Measurements from ENCODE around the gene ERVV-1.

Gene ERVV-1

DNA sequence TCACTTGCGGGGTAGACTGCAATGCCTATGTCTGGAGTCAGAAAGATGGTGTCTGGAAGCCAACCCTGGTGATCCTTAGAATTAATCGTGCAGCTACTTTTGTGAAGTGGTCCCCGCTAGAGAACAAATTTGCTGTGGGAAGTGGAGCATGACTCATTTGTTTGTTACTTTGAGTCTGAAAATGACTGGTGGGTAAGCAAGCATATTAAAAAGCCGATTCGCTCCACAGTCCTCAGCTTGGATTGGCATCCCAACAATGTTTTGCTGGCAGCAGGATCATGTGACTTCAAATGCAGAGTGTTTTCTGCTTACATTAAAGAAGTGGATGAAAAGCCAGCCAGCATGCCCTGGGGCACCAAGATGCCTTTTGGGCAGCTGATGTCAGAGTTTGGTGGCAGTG is 9.5 kb upstream of the ERVV-1 start:
- Histone ChIP-seq H3K27ac (replicated peaks) (no peak overlapping the region), H3K27me3 (ENCODE audit: insufficient read depth, poor library complexity, severe bottlenecking) (no peaks in the 10 kb centered on the region), H3K4me3 (replicated peaks; ENCODE audit: insufficient read depth, low read length) (no peak overlapping the region)
- DNase-seq (ENCODE audit: low read depth in 1 of 2, low spot score in 1 of 2), result no peak
- TF ChIP-seq, protein P1, sequence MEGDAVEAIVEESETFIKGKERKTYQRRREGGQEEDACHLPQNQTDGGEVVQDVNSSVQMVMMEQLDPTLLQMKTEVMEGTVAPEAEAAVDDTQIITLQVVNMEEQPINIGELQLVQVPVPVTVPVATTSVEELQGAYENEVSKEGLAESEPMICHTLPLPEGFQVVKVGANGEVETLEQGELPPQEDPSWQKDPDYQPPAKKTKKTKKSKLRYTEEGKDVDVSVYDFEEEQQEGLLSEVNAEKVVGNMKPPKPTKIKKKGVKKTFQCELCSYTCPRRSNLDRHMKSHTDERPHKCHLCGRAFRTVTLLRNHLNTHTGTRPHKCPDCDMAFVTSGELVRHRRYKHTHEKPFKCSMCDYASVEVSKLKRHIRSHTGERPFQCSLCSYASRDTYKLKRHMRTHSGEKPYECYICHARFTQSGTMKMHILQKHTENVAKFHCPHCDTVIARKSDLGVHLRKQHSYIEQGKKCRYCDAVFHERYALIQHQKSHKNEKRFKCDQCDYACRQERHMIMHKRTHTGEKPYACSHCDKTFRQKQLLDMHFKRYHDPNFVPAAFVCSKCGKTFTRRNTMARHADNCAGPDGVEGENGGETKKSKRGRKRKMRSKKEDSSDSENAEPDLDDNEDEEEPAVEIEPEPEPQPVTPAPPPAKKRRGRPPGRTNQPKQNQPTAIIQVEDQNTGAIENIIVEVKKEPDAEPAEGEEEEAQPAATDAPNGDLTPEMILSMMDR (IDR thresholded peaks at IDR 0.05; ENCODE audit: insufficient read depth, low read length), result no peak
- no peak for TF ChIP-seq SPI1 (IDR thresholded peaks at IDR 0.05; ENCODE audit: borderline replicate concordance, low read depth)

DNA sequence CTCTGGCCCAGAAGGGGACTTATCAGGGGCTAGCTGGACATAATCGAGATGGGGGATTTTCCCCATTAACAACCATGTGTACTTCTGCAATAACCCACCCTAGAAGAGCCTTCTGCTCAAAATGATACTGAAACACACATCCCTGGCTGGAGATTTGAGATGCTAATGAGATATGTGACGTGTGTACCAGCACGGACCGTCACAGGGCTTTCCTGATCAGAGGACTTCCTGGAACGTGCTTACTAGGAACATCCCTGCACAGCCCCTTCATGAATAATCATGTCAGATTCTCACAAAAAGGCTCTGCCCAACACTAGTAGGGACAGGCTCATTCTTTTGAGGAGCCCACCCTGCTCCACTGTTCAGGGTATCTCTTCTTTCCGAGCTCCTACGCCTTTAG is 6.5 kb upstream of the ERVV-1 start:
- no peak for DNase-seq (ENCODE audit: low read depth in 1 of 2, low spot score in 1 of 2)
- Histone ChIP-seq H3K27ac (replicated peaks) (no peak overlapping the region), H3K27me3 (ENCODE audit: insufficient read depth, poor library complexity, severe bottlenecking) (no peaks in the 10 kb centered on the region), H3K4me3 (replicated peaks; ENCODE audit: insufficient read depth, low read length) (no peak overlapping the region)
- TF ChIP-seq SPI1 (IDR thresholded peaks at IDR 0.05; ENCODE audit: borderline replicate concordance, low read depth) (no peak), GABPA (IDR thresholded peaks at IDR 0.05; ENCODE audit: low read depth) (no peak), POLR2AphosphoS5 (IDR thresholded peaks at IDR 0.05; ENCODE audit: low read depth) (no peak)
- TF ChIP-seq, protein P2, sequence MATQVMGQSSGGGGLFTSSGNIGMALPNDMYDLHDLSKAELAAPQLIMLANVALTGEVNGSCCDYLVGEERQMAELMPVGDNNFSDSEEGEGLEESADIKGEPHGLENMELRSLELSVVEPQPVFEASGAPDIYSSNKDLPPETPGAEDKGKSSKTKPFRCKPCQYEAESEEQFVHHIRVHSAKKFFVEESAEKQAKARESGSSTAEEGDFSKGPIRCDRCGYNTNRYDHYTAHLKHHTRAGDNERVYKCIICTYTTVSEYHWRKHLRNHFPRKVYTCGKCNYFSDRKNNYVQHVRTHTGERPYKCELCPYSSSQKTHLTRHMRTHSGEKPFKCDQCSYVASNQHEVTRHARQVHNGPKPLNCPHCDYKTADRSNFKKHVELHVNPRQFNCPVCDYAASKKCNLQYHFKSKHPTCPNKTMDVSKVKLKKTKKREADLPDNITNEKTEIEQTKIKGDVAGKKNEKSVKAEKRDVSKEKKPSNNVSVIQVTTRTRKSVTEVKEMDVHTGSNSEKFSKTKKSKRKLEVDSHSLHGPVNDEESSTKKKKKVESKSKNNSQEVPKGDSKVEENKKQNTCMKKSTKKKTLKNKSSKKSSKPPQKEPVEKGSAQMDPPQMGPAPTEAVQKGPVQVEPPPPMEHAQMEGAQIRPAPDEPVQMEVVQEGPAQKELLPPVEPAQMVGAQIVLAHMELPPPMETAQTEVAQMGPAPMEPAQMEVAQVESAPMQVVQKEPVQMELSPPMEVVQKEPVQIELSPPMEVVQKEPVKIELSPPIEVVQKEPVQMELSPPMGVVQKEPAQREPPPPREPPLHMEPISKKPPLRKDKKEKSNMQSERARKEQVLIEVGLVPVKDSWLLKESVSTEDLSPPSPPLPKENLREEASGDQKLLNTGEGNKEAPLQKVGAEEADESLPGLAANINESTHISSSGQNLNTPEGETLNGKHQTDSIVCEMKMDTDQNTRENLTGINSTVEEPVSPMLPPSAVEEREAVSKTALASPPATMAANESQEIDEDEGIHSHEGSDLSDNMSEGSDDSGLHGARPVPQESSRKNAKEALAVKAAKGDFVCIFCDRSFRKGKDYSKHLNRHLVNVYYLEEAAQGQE (IDR thresholded peaks at IDR 0.05; ENCODE audit: insufficient replicate concordance, low read depth), result no peak

DNA sequence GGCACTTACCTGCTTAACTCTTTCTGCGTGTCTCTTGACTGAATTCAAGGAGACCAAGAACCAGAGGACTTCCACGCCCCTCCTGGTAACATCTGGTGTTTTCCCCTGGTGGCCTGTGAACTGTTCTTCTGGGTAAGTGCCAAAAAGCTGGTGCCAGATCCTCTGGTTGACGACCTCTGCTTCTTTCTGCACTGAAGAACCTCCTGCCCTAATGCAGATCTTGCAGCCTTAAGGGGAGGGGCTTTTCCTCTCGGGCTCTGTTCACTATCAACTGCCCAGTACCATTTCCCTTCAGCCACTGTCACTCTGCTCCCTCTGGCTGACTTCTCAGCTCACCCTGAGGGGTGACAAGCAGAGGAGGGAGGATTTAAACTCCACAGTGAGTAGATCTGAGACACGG is 6.1 kb upstream of the ERVV-1 start:
- TF ChIP-seq, protein P2 (IDR thresholded peaks at IDR 0.05; ENCODE audit: insufficient replicate concordance, low read depth), result no peak
- TF ChIP-seq SPI1 (IDR thresholded peaks at IDR 0.05; ENCODE audit: borderline replicate concordance, low read depth), result no peak
- no peak for TF ChIP-seq POLR2AphosphoS5 (IDR thresholded peaks at IDR 0.05; ENCODE audit: low read depth)
- TF ChIP-seq GABPA (IDR thresholded peaks at IDR 0.05; ENCODE audit: low read depth), result no peak
- TF ChIP-seq, protein P1 (IDR thresholded peaks at IDR 0.05; ENCODE audit: insufficient read depth, low read length), result no peak
- DNase-seq (ENCODE audit: low read depth in 1 of 2, low spot score in 1 of 2), result no peak
- H3K4me3 ChIP-seq (replicated peaks; ENCODE audit: insufficient read depth, low read length), result no peak overlapping the region

DNA sequence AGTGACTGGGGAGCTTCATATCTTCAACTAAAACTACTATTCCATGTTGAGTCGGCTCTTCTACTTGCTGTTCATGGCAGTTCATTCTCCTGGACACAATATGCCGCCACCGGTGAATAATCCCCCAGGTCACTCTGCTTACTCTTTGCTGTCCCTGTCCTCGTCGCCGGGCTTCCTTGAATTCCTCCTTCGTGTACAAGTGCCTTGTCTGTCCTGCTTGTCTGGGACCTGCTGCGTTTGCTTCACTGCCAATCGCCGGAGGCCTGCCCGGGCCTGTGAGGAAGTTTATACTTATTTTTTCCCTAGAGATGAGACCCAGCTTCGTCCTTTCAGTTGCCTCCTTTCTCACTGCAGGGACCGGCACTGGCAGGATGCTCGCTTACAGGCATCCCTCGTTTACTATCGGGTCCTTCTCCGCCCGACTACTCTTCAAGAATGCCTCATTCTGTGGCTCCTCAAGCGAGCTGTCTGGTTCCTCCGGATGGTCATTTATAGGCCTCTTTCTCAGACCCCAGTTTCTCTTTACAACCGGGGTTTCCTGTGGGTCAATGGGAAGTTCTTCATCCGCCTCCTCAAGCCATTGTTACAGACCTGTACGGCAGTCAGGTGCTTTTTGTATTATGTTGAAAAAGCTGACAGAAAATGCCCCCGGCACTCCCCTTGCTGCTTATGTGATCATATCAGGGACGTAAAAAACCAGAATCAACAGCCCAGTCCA is 5.5 kb upstream of the ERVV-1 start:
- no peak for DNase-seq (ENCODE audit: low read depth in 1 of 2, low spot score in 1 of 2)
- Histone ChIP-seq H3K4me3 (replicated peaks; ENCODE audit: insufficient read depth, low read length) (no peak overlapping the region), H3K27ac (replicated peaks) (no peak overlapping the region), H3K27me3 (ENCODE audit: insufficient read depth, poor library complexity, severe bottlenecking) (no peaks in the 10 kb centered on the region)
- no peak for TF ChIP-seq POLR2AphosphoS5 (IDR thresholded peaks at IDR 0.05; ENCODE audit: low read depth)
- TF ChIP-seq SPI1 (IDR thresholded peaks at IDR 0.05; ENCODE audit: borderline replicate concordance, low read depth), result no peak
- TF ChIP-seq, protein P1 (IDR thresholded peaks at IDR 0.05; ENCODE audit: insufficient read depth, low read length), result no peak
- TF ChIP-seq, protein P2 (IDR thresholded peaks at IDR 0.05; ENCODE audit: insufficient replicate concordance, low read depth), result no peak
- no peak for TF ChIP-seq GABPA (IDR thresholded peaks at IDR 0.05; ENCODE audit: low read depth)

More for the DNA sequence above, 6.1 kb upstream of the ERVV-1 start:
- Histone ChIP-seq H3K27ac (replicated peaks) (no peak overlapping the region), H3K27me3 (ENCODE audit: insufficient read depth, poor library complexity, severe bottlenecking) (no peaks in the 10 kb centered on the region)
